A549 (cell line): ENCODE measurements around the gene ANO9. TPM values are rescaled to one million over a fixed set of nuclear protein-coding genes. Genes with fewer than 3 reads are reported as not detected.
"Not testable (repeated sequence)": the region's sequence is repeated elsewhere in the genome, so short reads cannot be mapped to it uniquely, and the experiment has no call there.

Experiments used
- ATAC-seq, 2 experiments: fragments of 200-7000 bp in 1 of 2; fragments of >200 bp in 1 of 2; cut with Nextera tagmentation in 1 of 2; cut with Tn5 transposase in 1 of 2; 3 replicates each; pipeline versions ENCODE4 v1.8.0 to v1.9.1; 2018 to 2020; ENCODE audit warnings: mild to moderate bottlenecking in 1 of 2, moderate library complexity in 1 of 2
- CTCF ChIA-PET: fragments of 300-600 bp; sonication (Branson Sonifier 250); formaldehyde crosslinking; extraction: SDS; loops from one replicate; lab custom pipeline; 2021; ENCODE audit warnings: antibody characterized with exemption, inconsistent platforms; lab: Yijun Ruan, JAX
- POLR2A ChIA-PET: fragments of 350-600 bp; formaldehyde crosslinking; extraction: SDS; loops from one replicate; lab custom pipeline; 2021; ENCODE audit warnings: antibody characterized with exemption, inconsistent platforms; lab: Yijun Ruan, JAX
- DNase-seq, 2 experiments: peaks; one replicate each; pipeline versions ENCODE4 v3.0.0 to v3.0.0-alpha.2; 2011 to 2016; ENCODE audit warnings: low read depth in 1 of 2, low spot score in 1 of 2
- FAIRE-seq: peaks from 2 replicates; lab custom pipeline; 2011; peaks lifted over from hg19 to GRCh38; lab: Jason Lieb, UNC
- H3K27ac ChIP-seq, 2 experiments: fragments of >200 bp; sonication (Bioruptor Twin); formaldehyde crosslinking; 3 replicates each; pipeline ENCODE4 v1.5.1; 2016 to 2017
- H3K4me1 ChIP-seq: fragments of >200 bp; sonication (Bioruptor Twin); formaldehyde crosslinking; 3 replicates; pipeline ENCODE4 v1.6.1; 2016
- H3K4me2 ChIP-seq: fragments of >200 bp; sonication (Bioruptor Twin); formaldehyde crosslinking; 3 replicates; pipeline ENCODE4 v1.6.1; 2016
- H3K4me3 ChIP-seq: fragments of >200 bp; sonication (Bioruptor Twin); formaldehyde crosslinking; 3 replicates; pipeline ENCODE4 v1.5.1; 2016
- H3K9me3 ChIP-seq: fragments of >200 bp; sonication (Bioruptor Twin); formaldehyde crosslinking; 3 replicates; pipeline ENCODE4 v1.6.1; 2016
- BHLHE40 ChIP-seq: IDR thresholded peaks from 2 replicates; pipeline ENCODE4 v1.6.1; 2012; ENCODE audit warnings: low read depth, low read length, inconsistent platforms
- CBX2 ChIP-seq: fragments of 200-600 bp; sonication (generic); IDR thresholded peaks from 2 replicates; pipeline ENCODE4 v1.6.1; 2016; ENCODE audit warnings: low read depth, mild to moderate bottlenecking, borderline replicate concordance
- FOSL2 ChIP-seq, 2 experiments: fragments of 450-650 bp in 1 of 2; fragments of >200 bp in 1 of 2; sonication (Bioruptor Twin) in 1 of 2; formaldehyde crosslinking; IDR thresholded peaks; 2 replicates each; pipeline versions ENCODE4 v1.5.0 to v1.6.1; 2016 to 2020; ENCODE audit warnings: mild to moderate bottlenecking in 1 of 2, moderate library complexity in 1 of 2
- HDAC2 ChIP-seq: fragments of 200-600 bp; sonication (generic); IDR thresholded peaks from 2 replicates; pipeline ENCODE4 v1.6.1; 2016
- HEYL ChIP-seq: fragments of 250-450 bp; sonication (Bioruptor Pico); IDR thresholded peaks from 2 replicates; pipeline ENCODE4 v1.8.0; 2021; ENCODE audit warnings: mild to moderate bottlenecking, moderate library complexity
- HOXA7 ChIP-seq: fragments of 250-450 bp; sonication (Bioruptor Pico); IDR thresholded peaks from 2 replicates; pipeline ENCODE4 v1.5.0; 2020; ENCODE audit warnings: mild to moderate bottlenecking, moderate library complexity
- KDM1A ChIP-seq: fragments of 200-600 bp; sonication (generic); IDR thresholded peaks from 2 replicates; pipeline ENCODE4 v1.6.1; 2016; ENCODE audit warnings: low read depth, mild to moderate bottlenecking
- MAFK ChIP-seq: fragments of 450-650 bp; IDR thresholded peaks from 2 replicates; pipeline ENCODE4 v1.6.1; 2014; ENCODE audit not compliant: partially characterized antibody
- MAZ ChIP-seq: fragments of 150-350 bp; IDR thresholded peaks from 2 replicates; pipeline ENCODE4 v1.6.1; 2014; ENCODE audit warnings: antibody characterized with exemption, low read depth, low read length, borderline replicate concordance
- SMC3 ChIP-seq: fragments of >200 bp; sonication (Bioruptor Twin); formaldehyde crosslinking; IDR thresholded peaks from 3 replicates; pipeline ENCODE4 v1.6.1; 2018; ENCODE audit warnings: inconsistent platforms
- SREBF2 ChIP-seq: fragments of 450-650 bp; IDR thresholded peaks from 2 replicates; pipeline ENCODE4 v1.6.1; 2014; ENCODE audit warnings: mild to moderate bottlenecking, moderate library complexity
- TFCP2L1 ChIP-seq: fragments of 250-450 bp; sonication (Bioruptor Pico); IDR thresholded peaks from 2 replicates; pipeline ENCODE4 v1.5.0; 2021; ENCODE audit warnings: mild to moderate bottlenecking
- WGBS: methylation state at CpG from one replicate; pipeline ENCODE4 v1.1.6; 2017; ENCODE audit errors: missing lambda C conversion rate; 5-methylcytosine and 5-hydroxymethylcytosine counted together
- polyA plus RNA-seq, 4 experiments: library from polyadenylated mRNA; depleted of rRNA in 3 of 4; stranded (reverse); fragments of >200 nt; fragmentation: RNase III in 1 of 4; extraction: RNeasy Plus Mini Kit Qiagen cat#74134 plus additional on column Dnase treatment in 1 of 4; gene quantifications; 2 replicates in 3 of 4; 3 replicates in 1 of 4; pipeline ENCODE4 v1.2.3, GENCODE V29; 2011 to 2017
- TF ChIP-seq, protein P1 (sequence below): fragments of 450-650 bp; IDR thresholded peaks from 2 replicates; pipeline ENCODE4 v1.6.1; 2014; ENCODE audit warnings: antibody characterized with exemption
- TF ChIP-seq, protein P2 (sequence below): IDR thresholded peaks from 2 replicates; pipeline ENCODE4 v1.6.1; 2012
- TF ChIP-seq, protein P3 (sequence below): fragments of 200-600 bp; sonication (generic); IDR thresholded peaks from 2 replicates; pipeline ENCODE4 v1.6.1; 2016; ENCODE audit warnings: antibody characterized with exemption, mild to moderate bottlenecking, moderate library complexity

ANO9 gene
- polyA plus RNA-seq, 2 of the 4 experiments (the other 2 are of a cell fraction): 0.50 to 0.66 TPM

DNA sequence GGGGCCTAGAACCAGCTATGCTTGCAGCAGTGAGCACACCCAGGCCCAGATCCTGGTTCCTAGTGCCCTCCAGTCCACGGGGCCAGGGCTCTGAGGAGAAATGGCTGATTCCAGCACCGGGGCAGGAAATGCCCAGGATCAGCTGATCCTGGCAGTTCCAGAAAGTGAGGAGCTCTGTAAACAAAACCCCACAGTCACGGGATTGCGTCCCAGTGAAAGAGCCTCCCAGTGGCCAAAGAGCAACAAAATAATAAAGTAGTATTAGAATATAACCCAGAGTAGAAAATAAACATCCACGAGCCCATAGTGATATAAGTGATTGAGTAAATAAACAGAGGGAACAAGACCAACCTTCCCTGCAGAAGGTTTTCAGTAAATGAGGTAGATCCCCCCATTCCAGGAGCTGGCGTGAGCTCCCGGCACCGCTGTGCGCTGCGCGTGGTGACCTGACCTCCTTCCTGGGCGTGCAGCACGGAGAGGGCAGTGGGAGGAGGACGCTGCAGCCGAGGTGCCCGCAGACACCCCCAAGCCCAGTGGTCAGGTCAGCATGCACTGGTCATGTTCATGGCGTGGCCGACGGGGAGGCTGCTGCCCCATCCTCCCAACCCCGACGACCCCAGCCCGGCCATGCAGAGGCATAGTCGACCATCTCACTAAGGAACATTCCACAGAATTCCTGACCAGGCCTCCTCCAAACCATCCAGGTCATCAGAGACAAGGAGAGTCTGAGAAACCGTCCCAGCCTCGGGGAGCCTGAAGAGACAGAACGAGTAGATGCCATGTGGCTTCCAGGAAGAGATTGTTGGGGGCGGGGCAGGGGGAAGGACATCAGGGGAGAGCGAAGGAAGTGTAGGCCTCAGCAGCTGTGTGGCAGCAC is 28.1 kb upstream of the ANO9 start:
- Histone ChIP-seq H3K4me2 (peak overlapping the region; percentile 82), H3K27ac (peak overlapping the region; percentile 75 to 81), H3K4me1 (peaks cover 19% of the 10 kb centered on the region), H3K9me3 (no peaks in the 10 kb centered on the region), H3K4me3 (0 out of 3 replicates have a peak overlapping the region, but pooled peaks have one; percentile 21)
- TF ChIP-seq, protein P1, sequence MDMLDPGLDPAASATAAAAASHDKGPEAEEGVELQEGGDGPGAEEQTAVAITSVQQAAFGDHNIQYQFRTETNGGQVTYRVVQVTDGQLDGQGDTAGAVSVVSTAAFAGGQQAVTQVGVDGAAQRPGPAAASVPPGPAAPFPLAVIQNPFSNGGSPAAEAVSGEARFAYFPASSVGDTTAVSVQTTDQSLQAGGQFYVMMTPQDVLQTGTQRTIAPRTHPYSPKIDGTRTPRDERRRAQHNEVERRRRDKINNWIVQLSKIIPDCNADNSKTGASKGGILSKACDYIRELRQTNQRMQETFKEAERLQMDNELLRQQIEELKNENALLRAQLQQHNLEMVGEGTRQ: peak; percentile 67
- TF ChIP-seq TFCP2L1 (CRISPR knock-in tag) (no peak), MAFK (no peak), SMC3 (no peak), HDAC2 (no peak), SREBF2 (no peak), HEYL (CRISPR knock-in tag) (no peak), BHLHE40 (peak; percentile 45; the same call in 1 of the 2 replicates), KDM1A (no peak), CBX2 (no peak), FOSL2 (IDR thresholded peaks at IDR 0.05) (no peak), FOSL2 (CRISPR knock-in tag; IDR thresholded peaks at IDR 0.05) (no peak), HOXA7 (CRISPR knock-in tag) (no peak), MAZ (no peak)
- TF ChIP-seq, protein P2, sequence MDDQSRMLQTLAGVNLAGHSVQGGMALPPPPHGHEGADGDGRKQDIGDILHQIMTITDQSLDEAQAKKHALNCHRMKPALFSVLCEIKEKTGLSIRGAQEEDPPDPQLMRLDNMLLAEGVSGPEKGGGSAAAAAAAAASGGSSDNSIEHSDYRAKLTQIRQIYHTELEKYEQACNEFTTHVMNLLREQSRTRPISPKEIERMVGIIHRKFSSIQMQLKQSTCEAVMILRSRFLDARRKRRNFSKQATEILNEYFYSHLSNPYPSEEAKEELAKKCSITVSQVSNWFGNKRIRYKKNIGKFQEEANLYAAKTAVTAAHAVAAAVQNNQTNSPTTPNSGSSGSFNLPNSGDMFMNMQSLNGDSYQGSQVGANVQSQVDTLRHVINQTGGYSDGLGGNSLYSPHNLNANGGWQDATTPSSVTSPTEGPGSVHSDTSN: peak; percentile 63; the same call in 1 of the 2 replicates
- TF ChIP-seq, protein P3, sequence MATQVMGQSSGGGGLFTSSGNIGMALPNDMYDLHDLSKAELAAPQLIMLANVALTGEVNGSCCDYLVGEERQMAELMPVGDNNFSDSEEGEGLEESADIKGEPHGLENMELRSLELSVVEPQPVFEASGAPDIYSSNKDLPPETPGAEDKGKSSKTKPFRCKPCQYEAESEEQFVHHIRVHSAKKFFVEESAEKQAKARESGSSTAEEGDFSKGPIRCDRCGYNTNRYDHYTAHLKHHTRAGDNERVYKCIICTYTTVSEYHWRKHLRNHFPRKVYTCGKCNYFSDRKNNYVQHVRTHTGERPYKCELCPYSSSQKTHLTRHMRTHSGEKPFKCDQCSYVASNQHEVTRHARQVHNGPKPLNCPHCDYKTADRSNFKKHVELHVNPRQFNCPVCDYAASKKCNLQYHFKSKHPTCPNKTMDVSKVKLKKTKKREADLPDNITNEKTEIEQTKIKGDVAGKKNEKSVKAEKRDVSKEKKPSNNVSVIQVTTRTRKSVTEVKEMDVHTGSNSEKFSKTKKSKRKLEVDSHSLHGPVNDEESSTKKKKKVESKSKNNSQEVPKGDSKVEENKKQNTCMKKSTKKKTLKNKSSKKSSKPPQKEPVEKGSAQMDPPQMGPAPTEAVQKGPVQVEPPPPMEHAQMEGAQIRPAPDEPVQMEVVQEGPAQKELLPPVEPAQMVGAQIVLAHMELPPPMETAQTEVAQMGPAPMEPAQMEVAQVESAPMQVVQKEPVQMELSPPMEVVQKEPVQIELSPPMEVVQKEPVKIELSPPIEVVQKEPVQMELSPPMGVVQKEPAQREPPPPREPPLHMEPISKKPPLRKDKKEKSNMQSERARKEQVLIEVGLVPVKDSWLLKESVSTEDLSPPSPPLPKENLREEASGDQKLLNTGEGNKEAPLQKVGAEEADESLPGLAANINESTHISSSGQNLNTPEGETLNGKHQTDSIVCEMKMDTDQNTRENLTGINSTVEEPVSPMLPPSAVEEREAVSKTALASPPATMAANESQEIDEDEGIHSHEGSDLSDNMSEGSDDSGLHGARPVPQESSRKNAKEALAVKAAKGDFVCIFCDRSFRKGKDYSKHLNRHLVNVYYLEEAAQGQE: no peak
- CTCF ChIA-PET: interaction anchor here (1.1 to 3.7 kb wide), 7 partner anchors 9 to 74 kb away, joined by 5 to 9 read pairs (median 6); partner anchors contain the start of gene PTDSS2
- peak; percentile 88 to 90 for ATAC-seq
- no peak for FAIRE-seq
- POLR2A ChIA-PET: interaction anchor here (0.6 to 1.2 kb wide), 4 partner anchors 22 to 165 kb away, joined by 3 to 18 read pairs (median 6); partner anchors contain the start of gene RNH1
- peak; percentile 58 to 67 for DNase-seq
- WGBS: 71% methylated on average over 21 of the region's 28 CpGs

DNA sequence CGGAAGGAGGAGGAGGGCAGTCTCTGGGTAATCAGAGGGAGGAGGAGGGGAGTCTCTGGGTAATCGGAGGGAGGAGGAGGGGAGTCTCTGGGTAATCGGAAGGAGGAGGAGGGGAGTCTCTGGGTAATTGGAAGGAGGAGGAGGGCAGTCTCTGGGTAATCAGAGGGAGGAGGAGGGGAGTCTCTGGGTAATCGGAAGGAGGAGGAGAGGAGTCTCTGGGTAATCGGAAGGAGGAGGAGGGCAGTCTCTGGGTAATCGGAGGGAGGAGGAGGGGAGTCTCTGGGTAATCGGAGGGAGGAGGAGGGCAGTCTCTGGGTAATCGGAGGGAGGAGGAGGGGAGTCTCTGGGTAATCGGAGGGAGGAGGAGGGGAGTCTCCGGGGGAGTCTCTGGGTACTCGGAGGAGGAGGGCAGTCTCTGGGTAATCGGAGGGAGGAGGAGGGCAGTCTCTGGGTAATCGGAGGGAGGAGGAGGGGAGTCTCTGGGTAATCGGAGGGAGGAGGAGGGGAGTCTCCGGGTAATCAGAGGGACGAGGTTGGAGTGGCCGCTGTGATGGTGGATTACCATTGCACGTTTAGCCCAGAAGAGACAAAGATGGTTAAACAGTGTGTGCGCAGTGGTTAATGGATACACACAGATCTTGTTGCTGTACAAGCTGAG is 27.3 kb upstream of the ANO9 start:
- CTCF ChIA-PET: interaction anchor here (1.2 to 3.7 kb wide), 6 partner anchors 10 to 73 kb away, joined by 5 to 9 read pairs (median 6); partner anchors contain the start of gene PTDSS2
- ATAC-seq, H3K9me3 ChIP-seq, FAIRE-seq, DNase-seq: not testable (repeated sequence)
- Histone ChIP-seq H3K27ac (peak overlapping the region; percentile 75 to 81), H3K4me3 (0 out of 3 replicates have a peak overlapping the region, but pooled peaks have one; percentile 21), H3K4me2 (peak overlapping the region; percentile 82), H3K4me1 (peaks cover 19% of the 10 kb centered on the region)
- POLR2A ChIA-PET: interaction anchor here (0.7 to 1.2 kb wide), 3 partner anchors 21 to 56 kb away, joined by 3 to 7 read pairs (median 6); partner anchors contain the start of gene RNH1
- 35% methylated on average over 18 of the region's 19 CpGs for WGBS
